ENCODE measurements around the gene ING4. TPM values are rescaled to one million over a fixed set of nuclear protein-coding genes. Genes with fewer than 3 reads are reported as not detected.

The ING4 gene
- polyA plus RNA-seq, 2 of the 4 experiments (the other 2 are of a cell fraction), result 19.5 to 36.5 TPM

DNA sequence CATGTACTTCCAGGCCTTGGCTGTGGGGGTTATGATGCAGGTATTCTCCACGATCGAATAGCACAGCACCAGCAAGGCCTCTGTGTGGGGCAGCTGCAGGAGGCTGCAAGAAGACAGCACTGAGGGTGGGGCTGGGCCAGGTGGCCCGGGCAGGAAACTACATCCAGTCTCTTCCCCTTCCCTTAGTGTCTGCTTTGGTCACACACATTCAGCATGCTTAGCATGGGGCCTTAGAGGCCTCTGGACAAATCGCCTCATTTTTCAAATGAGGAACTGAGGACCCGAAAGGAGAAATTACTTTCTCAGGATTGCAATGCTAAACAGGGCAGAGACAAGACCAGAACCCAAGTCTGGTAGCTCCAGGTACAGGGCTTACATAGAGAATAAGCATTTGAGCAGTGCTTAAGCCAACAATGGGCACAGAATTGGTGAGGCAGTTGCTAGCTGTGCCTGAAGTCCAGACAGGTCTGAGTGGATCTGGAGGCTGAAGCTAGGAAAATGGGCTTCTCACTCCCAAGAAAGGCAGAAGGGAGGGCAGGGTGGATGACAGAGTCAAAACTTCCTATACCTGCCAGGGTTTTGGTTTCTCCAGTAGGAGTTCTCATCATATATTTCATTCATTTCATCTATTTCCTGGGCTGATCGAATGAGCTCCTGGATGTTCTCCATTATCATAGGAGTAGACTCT is 19.2 kb downstream of the ING4 start:
- no peak overlapping the region for H3K27ac ChIP-seq
- no peak for DNase-seq (ENCODE audit: low read depth in 1 of 2, low spot score in 1 of 2)
- CTCF ChIA-PET, result interaction anchor here (1.1 to 1.7 kb wide), 7 partner anchors 9 to 193 kb away, joined by 3 to 5 read pairs (median 4); partner anchors contain the start of gene MLF2
- H3K9me3 ChIP-seq, result peaks cover 40% of the 10 kb centered on the region
- H3K4me1 ChIP-seq, result no peaks in the 10 kb centered on the region
- TF ChIP-seq TFCP2L1 (CRISPR knock-in tag; IDR thresholded peaks at IDR 0.05) (no peak), CBX2 (IDR thresholded peaks at IDR 0.05; ENCODE audit: borderline replicate concordance, low read depth) (no peak), ZSCAN20 (CRISPR knock-in tag; IDR thresholded peaks at IDR 0.05) (no peak), POLR2A (IDR thresholded peaks at IDR 0.05; ENCODE audit: low read length) (no peak), ZNF302 (CRISPR knock-in tag; IDR thresholded peaks at IDR 0.05) (no peak), NFE2L2 (conservative IDR thresholded peaks at IDR 0.05; ENCODE audit: low read length) (no peak), GATA3 (IDR thresholded peaks at IDR 0.05; ENCODE audit: borderline replicate concordance) (no peak), FOSL2 (IDR thresholded peaks at IDR 0.05) (no peak), FOSL2 (CRISPR knock-in tag; IDR thresholded peaks at IDR 0.05) (no peak), RNF2 (IDR thresholded peaks at IDR 0.05; ENCODE audit: borderline replicate concordance, low read depth) (no peak), RFX5 (IDR thresholded peaks at IDR 0.05) (no peak), EHF (CRISPR knock-in tag; IDR thresholded peaks at IDR 0.05) (no peak), JUNB (IDR thresholded peaks at IDR 0.05) (no peak), MAZ (IDR thresholded peaks at IDR 0.05; ENCODE audit: borderline replicate concordance, low read depth, low read length) (no peak)
- TF ChIP-seq, protein P1, sequence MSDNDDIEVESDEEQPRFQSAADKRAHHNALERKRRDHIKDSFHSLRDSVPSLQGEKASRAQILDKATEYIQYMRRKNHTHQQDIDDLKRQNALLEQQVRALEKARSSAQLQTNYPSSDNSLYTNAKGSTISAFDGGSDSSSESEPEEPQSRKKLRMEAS (IDR thresholded peaks at IDR 0.05), result no peak
- TF ChIP-seq, protein P2, sequence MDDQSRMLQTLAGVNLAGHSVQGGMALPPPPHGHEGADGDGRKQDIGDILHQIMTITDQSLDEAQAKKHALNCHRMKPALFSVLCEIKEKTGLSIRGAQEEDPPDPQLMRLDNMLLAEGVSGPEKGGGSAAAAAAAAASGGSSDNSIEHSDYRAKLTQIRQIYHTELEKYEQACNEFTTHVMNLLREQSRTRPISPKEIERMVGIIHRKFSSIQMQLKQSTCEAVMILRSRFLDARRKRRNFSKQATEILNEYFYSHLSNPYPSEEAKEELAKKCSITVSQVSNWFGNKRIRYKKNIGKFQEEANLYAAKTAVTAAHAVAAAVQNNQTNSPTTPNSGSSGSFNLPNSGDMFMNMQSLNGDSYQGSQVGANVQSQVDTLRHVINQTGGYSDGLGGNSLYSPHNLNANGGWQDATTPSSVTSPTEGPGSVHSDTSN (IDR thresholded peaks at IDR 0.05), result no peak
- TF ChIP-seq, protein P3, sequence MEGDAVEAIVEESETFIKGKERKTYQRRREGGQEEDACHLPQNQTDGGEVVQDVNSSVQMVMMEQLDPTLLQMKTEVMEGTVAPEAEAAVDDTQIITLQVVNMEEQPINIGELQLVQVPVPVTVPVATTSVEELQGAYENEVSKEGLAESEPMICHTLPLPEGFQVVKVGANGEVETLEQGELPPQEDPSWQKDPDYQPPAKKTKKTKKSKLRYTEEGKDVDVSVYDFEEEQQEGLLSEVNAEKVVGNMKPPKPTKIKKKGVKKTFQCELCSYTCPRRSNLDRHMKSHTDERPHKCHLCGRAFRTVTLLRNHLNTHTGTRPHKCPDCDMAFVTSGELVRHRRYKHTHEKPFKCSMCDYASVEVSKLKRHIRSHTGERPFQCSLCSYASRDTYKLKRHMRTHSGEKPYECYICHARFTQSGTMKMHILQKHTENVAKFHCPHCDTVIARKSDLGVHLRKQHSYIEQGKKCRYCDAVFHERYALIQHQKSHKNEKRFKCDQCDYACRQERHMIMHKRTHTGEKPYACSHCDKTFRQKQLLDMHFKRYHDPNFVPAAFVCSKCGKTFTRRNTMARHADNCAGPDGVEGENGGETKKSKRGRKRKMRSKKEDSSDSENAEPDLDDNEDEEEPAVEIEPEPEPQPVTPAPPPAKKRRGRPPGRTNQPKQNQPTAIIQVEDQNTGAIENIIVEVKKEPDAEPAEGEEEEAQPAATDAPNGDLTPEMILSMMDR (IDR thresholded peaks at IDR 0.05), result no peak
- TF ChIP-seq, protein P4, sequence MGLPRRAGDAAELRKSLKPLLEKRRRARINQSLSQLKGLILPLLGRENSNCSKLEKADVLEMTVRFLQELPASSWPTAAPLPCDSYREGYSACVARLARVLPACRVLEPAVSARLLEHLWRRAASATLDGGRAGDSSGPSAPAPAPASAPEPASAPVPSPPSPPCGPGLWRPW (IDR thresholded peaks at IDR 0.05), result no peak
- POLR2A ChIA-PET, result interaction anchor here (0.6 kb wide), 1 partner anchor 46 kb away, joined by 9 read pairs; the partner anchor contains the start of gene ZNF384
- no peak overlapping the region for H3K4me3 ChIP-seq
- 34% methylated on average over 6 of the region's 6 CpGs for WGBS (ENCODE audit: missing lambda C conversion rate)
- no peak overlapping the region for H3K4me2 ChIP-seq
- ATAC-seq, result no peak
- FAIRE-seq, result no peak

DNA sequence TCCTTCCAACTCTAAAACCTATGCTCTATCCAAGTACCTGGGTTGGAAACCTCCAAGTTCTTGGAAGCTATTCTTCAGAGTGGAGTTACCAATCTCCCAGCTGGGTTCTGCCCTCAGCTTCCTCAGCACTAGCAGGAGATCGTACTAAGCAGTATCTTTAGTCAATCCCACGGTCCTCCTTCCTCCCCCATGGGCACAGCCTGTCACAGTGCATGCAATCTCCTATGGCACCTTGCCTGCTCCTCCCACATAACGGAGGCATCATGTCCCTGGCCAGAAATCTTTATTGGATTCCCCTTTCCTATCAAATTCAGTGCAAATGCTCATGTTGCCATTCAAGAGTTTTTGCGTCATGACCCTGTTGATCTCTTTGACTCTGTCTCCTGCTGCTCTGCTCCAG is 21.8 kb downstream of the ING4 start:
- Histone ChIP-seq H3K9me3 (peaks cover 28% of the 10 kb centered on the region), H3K27ac (no peak overlapping the region), H3K4me2 (no peak overlapping the region), H3K4me3 (no peak overlapping the region), H3K4me1 (peaks cover 4% of the 10 kb centered on the region)
- TF ChIP-seq RARB (CRISPR knock-in tag; IDR thresholded peaks at IDR 0.05) (no peak), GATA3 (IDR thresholded peaks at IDR 0.05; ENCODE audit: borderline replicate concordance) (no peak), TP53 (CRISPR knock-in tag; IDR thresholded peaks at IDR 0.05) (no peak), MAFK (IDR thresholded peaks at IDR 0.05; ENCODE audit: partially characterized antibody) (no peak), JUN (IDR thresholded peaks at IDR 0.05) (no peak), HEYL (CRISPR knock-in tag; IDR thresholded peaks at IDR 0.05) (no peak), ZC3H11A (IDR thresholded peaks at IDR 0.05) (no peak), CEBPB (IDR thresholded peaks at IDR 0.05) (no peak)
- TF ChIP-seq, protein P5, sequence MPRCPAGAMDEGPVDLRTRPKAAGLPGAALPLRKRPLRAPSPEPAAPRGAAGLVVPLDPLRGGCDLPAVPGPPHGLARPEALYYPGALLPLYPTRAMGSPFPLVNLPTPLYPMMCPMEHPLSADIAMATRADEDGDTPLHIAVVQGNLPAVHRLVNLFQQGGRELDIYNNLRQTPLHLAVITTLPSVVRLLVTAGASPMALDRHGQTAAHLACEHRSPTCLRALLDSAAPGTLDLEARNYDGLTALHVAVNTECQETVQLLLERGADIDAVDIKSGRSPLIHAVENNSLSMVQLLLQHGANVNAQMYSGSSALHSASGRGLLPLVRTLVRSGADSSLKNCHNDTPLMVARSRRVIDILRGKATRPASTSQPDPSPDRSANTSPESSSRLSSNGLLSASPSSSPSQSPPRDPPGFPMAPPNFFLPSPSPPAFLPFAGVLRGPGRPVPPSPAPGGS (IDR thresholded peaks at IDR 0.05), result no peak
- WGBS (ENCODE audit: missing lambda C conversion rate), result 29% methylated on average over 4 of the region's 4 CpGs
- ATAC-seq, result no peak
- DNase-seq (ENCODE audit: low read depth in 1 of 2, low spot score in 1 of 2), result no peak
- ChIA-PET POLR2A (no interaction called here), CTCF (interaction anchor here (0.8 to 1.5 kb wide), 5 partner anchors 11 to 112 kb away, joined by 3 to 4 read pairs (median 3); partner anchors contain the start of gene MLF2)
- no peak for FAIRE-seq

All from A549 (cell line).